Measurements from ENCODE around the gene FABP3.

DNA sequence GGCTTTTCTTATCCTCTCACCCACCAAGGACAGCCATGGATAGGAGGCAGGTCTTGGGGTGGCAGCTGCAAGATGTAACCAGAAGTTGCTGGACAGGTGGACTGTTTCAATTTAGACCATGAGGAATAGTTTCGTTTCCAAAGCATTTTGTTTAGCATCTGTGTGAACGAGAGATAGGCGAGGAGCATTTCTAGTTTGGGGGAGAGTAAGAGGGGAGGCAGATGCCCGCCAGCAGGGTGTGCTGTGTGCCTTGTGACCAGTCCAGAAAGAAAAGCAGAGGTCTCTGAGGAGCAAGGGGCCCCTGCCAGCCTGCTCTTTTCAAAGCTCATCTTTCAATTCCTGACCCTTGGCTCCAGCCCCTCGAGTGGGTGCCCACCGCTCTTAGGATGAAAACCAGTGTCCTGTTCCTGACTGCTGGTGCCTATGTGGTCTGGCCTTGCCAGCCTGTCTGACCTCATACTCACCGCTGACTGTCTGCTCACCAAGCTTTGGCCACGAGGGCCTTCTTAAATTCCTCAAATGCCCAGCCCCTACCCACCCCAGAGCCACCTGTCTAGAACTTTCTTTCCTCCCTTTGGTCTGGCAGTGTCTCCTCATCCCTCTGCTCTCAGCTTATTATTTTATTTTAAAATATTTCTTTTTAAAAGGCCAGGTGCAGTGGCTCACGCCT is 48.6 kb upstream of the FABP3 start:
- TF ChIP-seq, protein P1, sequence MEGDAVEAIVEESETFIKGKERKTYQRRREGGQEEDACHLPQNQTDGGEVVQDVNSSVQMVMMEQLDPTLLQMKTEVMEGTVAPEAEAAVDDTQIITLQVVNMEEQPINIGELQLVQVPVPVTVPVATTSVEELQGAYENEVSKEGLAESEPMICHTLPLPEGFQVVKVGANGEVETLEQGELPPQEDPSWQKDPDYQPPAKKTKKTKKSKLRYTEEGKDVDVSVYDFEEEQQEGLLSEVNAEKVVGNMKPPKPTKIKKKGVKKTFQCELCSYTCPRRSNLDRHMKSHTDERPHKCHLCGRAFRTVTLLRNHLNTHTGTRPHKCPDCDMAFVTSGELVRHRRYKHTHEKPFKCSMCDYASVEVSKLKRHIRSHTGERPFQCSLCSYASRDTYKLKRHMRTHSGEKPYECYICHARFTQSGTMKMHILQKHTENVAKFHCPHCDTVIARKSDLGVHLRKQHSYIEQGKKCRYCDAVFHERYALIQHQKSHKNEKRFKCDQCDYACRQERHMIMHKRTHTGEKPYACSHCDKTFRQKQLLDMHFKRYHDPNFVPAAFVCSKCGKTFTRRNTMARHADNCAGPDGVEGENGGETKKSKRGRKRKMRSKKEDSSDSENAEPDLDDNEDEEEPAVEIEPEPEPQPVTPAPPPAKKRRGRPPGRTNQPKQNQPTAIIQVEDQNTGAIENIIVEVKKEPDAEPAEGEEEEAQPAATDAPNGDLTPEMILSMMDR (IDR thresholded peaks at IDR 0.05; ENCODE audit: low read depth, low read length): peak; percentile 61
- TF ChIP-seq EZH2phosphoT487 (IDR thresholded peaks at IDR 0.05; ENCODE audit: low read depth): no peak
